DMS 273 (cell line): ENCODE results near the gene CYB5R2.
A peak's percentile ranks its signal among the peaks of the same experiment; 100 is the strongest.

Experiments used
- DNase-seq: peaks from one replicate; lab custom pipeline; 2025; ENCODE audit not compliant: unreplicated experiment; lab: John Stamatoyannopoulos, UW

The CYB5R2 gene

DNA sequence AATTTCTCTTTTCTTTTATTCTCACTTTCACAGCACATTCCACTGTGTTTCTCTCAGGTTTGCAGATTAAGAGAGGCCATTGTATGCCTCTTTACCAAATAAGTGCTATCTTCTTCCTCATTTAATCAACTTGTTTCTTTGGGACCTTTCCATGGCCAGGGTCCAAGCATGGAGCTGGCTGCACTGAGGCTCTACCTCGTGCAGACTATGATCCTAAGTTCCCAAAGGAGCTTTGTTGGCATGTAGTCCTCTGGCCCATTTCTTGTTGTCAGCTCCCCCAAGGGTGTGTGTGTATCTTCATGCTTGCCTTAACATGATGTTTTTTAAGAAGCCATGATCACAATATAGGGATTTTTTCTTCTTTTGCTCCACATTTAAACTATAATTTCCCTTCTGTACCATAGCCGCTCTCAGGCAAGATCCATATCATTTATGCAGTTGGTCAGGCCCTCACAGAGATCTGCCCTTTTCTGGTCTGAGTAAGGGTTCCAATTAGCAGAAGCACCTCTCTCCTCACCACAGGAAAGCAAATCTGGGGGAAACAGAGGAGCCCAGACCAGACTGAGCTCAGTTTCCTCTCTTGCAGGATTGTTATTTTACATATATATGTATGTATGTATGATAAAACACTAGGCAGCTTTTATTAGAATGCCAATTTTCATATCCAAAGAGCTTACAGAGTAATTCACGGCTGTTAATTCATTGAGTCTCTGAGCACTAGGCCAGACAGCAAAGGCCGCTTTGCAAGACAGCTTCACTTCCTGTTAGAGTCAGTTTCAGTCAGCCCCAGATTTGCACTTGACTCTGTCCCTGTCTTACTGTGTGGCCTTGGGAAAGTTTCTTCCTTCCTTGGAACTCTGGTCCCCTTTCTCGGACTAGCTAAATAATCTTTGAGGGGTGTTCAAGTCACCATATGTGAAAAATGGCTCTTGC lies 34.3 kb downstream of the CYB5R2 start:
- DNase-seq, result no peak

DNA sequence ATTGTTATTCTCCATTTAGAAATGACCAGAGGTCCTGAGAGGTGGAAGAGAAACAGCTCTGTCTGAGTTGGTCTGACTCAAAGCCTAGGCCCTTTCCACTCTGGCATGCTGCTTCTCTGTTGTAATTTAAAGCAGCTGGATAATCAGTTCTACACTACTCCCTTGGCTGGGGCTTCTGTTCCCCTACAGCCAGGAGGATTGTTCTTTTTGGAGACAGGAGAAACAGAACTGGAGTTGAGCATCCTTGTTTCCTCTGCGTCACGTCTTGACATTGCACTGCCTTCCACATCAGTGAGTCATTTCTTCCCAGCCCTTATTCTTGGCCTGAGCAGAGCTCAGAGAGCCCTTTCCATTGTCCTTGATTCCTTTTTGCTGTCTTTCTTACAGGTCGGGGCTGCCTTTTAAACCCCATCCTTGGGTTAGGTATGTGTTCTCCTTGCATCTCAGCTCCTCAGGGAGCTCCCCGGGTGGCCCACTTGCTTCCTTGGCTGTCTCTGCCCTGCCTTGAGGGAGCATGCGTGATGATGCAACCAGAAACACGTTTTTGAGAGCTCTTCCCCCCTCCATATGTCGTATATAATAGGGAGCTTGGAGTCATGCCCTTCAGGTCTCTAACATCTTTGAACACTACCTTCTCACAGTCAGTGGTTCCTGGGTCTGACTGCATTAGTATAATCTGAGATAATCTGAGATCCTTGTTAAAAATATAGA lies 35.7 kb downstream of the CYB5R2 start:
- peak; percentile 30 for DNase-seq

DNA sequence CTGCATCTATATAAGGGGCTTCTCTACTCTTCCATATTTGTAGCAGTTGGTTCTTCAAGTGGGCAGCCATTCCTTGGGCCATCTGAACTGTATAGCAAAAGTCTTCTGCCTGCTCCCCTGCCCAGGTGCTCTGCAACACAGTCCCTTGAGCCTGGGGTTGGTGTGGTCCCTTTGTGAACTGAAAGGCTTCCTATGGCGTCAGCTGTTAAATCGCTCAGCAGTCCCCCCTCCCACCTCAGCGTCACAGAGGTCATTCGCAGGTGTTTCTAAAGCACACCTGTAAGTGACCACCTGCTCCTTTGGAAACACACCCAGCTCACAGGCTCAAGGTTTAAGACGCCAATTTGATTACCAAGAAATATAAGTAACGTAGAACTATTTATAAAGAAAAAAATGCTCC lies 37.0 kb downstream of the CYB5R2 start:
- no peak for DNase-seq

DNA sequence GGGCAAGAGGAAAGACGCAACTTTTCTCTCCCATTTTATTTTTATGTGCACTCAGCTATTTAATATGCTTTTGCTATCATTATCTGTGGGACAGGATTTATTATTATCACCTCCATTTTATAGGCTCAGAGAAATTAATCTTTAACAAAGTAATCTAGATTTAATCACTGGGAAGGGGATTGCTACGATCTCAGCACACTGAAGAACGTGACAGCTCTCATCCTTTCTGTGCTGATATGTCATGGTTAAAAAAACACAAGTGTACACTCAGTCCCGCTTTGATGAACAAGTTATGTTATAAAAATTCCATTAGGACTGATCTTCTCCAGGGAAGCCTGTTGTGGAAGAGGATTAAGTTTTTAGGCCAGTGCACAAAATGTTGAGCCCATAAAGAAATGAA lies 37.6 kb downstream of the CYB5R2 start:
- DNase-seq, result no peak

DNA sequence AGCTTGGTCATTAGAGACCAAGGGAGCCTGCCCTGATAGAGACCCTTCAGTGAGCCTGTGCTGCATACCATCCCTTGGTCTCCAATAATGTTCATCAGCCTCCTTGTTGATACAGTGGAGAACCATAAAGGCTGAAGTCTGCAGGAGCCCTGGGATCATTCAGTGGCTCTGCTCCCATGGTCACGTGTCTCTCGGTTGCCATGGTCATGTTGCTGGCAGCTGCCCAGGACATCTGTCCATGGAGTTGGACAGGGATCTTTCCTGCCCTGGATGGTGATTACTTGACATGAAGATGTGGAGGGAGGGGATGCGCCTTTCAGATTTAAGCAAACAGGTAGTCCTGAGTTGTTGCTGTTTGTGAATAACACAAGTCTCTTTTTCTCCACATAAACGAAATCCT lies 38.2 kb downstream of the CYB5R2 start:
- peak; percentile 58 for DNase-seq

DNA sequence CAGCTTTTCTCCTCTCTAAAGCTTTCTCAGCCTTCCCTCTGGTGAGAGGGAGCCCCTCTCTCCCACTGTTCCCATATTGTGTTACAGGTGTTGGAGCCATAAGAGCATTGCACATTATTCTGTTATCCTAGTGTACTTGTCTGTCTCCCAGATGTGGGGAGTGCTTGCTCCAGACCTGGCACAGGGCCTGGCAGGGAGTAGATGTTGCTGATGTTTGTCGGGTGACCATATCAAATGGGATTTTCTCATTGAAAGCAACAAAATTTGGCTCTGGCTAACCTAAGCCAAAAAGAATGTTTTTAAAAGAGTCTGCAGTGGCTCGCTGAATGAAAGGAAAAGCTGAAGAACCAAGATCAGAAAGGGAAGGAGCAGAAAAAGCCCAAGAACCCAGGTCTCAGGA lies 41.1 kb downstream of the CYB5R2 start:
- no peak for DNase-seq

DNA sequence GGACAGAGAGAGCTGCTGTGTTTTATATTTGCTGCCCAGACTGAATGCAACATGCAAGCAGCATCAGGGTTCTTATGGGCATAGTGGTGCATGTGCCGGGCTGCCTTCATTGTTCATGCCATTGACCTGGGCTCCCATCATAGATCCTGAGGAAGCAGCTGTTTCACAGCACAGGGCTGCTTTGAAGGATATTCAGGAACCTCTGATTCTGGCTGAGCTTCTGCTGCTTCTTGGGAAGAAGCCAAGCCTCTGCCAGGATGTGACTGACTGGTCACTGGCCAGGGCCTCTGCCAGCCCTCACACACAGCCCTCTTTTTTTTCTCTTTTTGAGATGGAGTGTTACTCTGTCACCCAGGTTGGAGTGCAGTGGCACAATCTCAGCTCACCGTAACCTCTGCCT lies 43.3 kb downstream of the CYB5R2 start:
- no peak for DNase-seq

DNA sequence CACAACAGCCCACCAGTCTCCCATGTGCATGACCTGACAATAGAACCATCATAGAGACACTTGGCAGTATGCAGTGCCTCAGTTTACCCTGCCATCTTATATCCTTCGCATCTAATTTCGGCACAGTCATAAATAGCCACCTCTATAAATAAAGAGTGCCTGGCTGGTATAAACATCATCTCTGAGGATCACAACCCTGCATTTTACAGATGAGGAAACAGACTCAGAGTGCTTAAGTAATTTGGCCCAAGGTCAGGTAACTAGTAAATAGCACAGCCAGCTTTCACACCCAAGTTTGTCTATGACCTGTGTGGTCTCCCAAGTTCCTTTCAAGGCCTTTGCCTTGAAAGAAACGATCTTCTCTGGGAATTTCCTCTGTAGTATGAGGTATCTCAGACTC lies 44.6 kb downstream of the CYB5R2 start:
- DNase-seq, result no peak

DNA sequence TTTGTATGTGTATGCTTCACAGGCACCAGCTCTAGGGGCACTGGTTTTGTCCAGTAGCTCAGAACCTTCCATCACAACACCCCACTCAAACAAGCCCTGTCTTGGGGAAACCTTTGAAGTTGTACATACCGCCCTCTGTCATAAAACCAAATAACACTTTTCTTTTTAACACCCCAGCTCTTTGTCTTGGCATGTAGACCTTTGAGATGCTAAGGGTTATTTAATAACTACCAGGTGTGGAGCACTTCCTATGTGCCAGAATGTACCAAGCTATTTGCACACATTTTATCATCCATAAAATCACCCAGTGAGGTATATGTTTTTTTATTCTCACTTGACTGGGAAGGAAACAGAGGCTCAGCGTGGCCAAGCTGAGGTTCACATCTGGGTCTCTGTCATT lies 50.6 kb downstream of the CYB5R2 start:
- DNase-seq, result no peak

DNA sequence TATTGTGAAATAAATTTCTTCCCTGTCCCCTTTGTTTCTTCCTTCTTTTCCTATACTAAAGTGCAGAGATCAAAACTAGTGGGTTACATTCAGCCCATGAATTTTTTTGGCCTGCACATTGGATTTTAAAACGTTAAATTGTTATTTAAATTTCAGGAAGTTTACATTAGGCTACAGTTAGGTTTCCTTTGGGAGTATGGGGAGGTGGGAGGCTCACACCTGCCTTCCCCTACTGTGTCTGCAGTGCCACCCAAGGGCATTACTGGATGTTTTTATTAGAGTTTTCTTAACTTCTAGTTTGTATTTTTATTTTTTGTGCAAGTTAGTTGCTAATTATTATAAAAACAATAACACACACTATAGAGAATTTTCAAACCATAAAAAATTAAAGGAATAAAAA lies 51.7 kb downstream of the CYB5R2 start:
- DNase-seq, result no peak

DNA sequence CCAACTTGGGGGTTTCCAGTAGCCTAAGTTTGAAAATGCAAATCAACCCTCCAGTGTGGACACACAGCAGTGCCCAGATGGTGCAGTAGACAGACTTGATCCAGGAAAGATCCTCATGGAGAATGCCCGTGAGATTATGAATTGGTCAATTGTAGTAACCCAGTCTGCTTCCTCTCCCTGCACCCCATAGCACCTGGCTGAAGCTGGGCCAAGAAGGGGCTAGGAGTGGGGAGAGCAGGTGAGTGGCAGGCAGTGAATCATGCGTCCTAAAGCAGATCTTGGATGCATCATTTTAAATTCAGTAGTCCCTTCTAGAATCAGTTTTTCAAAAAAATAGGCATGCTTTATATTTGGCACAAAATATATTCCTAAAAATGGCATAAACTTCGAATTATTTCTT lies 52.2 kb downstream of the CYB5R2 start:
- no peak for DNase-seq

DNA sequence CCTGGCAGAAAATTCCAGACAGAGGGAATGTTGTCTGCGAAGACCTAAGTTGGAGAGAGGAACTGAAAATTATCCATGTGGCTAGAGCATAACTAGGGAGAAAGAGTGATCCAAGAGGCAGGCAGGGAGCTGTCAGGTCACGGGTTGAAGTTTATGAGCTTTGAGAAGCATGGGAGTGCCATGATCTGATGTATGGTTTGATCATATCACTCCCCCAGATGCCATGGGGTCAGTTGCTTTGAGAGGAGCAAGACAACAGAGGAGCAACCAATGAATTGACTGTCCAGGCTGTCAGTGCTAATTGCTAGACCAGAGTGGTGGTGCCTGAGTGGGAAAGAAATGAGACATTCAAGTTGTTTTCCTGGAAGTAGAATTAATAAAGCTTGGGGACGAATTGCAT lies 54.0 kb downstream of the CYB5R2 start:
- no peak for DNase-seq

DNA sequence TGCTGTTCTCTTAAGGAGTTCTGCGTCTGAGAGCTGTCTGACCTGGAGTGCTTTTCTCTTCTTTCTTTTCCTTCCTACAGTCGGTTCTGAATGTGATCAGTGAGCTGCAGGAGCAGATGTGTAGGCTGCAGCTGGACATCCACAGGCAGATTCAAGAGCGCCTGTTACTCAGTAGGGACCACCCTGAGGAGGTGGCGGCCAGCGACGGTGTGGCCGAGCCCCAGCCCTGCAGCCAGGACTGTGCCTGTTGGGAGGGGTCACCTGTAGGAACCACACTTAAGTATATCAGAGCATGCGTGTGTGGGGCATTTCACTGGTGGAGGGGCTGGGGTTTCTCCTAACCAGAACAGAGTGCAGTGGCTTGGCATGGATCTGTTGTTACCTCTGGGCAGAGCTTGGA lies 56.3 kb downstream of the CYB5R2 start:
- DNase-seq, result no peak
